Activated CD8-positive, alpha-beta T cell treated with anti-CD3 and anti-CD28 coated beads for 36 hours (primary cell): ENCODE measurements around the gene KREMEN1. TPM values are rescaled to one million over a fixed set of nuclear protein-coding genes. Genes with fewer than 3 reads are reported as not detected.

Experiments
- ATAC-seq: fragments of 200-7000 bp; cut with Tn5 transposase; one replicate; pipeline ENCODE4 v1.10.0; 2021; ENCODE audit warnings: mild to moderate bottlenecking, moderate library complexity
- CTCF ChIA-PET: fragments of 350-600 bp; sonication (Branson Sonifier 250); formaldehyde crosslinking; loops from one replicate; lab custom pipeline; 2021; ENCODE audit warnings: antibody characterized with exemption; lab: Charles Lee
- POLR2A ChIA-PET: fragments of 350-600 bp; sonication (Branson Sonifier 250); formaldehyde crosslinking; loops from one replicate; lab custom pipeline; 2021; ENCODE audit warnings: antibody characterized with exemption; lab: Charles Lee
- DNase-seq: peaks from one replicate; pipeline ENCODE4 v3.0.0-alpha.2; 2020
- H3K27ac Mint-ChIP-seq: one replicate; pipeline ENCODE4 v1.8.0; 2021; ENCODE audit warnings: mild to moderate bottlenecking, mixed read lengths
- H3K27me3 Mint-ChIP-seq: one replicate; pipeline ENCODE4 v1.8.0; 2021; ENCODE audit warnings: mixed read lengths
- H3K36me3 Mint-ChIP-seq: one replicate; pipeline ENCODE4 v1.8.0; 2021; ENCODE audit warnings: low read depth, mixed read lengths
- H3K4me1 Mint-ChIP-seq: one replicate; pipeline ENCODE4 v1.8.0; 2021; ENCODE audit warnings: low read depth, mixed read lengths
- H3K4me3 Mint-ChIP-seq: one replicate; pipeline ENCODE4 v1.8.0; 2021; ENCODE audit warnings: mild to moderate bottlenecking, moderate library complexity, mixed read lengths
- H3K9me3 Mint-ChIP-seq: one replicate; pipeline ENCODE4 v1.8.0; 2021; ENCODE audit warnings: mixed read lengths
- intact Hi-C: fragments of 100-400 bp; cut with micrococcal nuclease; formaldehyde crosslinking; loops from one replicate; pipeline ENCODE4 v1.10.0; 2022
- total RNA-seq, 2 experiments: library from RNA; stranded (reverse); gene quantifications; one replicate each; pipeline ENCODE4 v1.2.3, GENCODE V29; 2021
- TF ChIP-seq, protein P1 (sequence below): fragments of 200-600 bp; IDR thresholded peaks from one replicate; pipeline ENCODE4 v1.8.0; 2022; ENCODE audit warnings: antibody characterized with exemption, mild to moderate bottlenecking

KREMEN1 gene
- total RNA-seq, 2 experiments from 2014 or later: 0.11 to 0.43 TPM

DNA sequence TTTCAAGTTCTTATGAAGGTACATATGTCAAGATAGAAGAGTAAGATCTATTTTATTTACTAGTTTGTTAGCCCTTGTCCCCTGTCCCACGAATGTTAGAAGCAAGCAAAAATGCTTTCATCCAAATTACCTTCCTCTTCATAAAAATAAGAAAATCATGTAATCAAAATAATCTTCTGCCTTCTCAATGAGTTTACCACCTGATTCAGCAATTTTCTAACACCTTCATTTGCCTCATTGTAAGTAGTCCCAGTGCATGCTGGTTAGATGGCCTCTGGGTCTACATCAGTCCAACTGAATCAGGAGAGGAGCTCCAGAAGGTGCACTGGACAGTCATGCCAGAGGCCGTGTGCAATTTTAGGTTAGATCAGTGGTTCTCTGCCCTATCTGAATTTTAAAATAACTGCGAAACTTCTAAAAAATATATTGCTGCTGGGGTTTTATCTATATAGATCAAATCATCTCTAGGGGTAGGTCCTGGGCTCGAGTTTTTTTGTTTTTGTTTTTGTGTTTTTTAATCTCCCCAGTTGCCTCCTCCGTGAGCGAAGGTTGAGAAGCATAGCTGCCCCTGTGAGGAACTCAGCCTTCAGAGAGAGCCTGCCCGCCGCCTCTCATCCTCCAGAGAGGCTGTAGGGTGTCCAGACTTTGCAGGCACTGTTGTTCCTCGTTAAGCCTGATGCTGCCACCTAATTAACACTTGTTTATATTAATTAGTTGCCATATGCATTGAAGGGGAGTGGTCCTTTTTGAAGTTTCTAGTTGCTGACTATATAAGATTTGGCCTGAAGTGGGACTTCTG is 43.4 kb upstream of the KREMEN1 start:
- Mint-ChIP-seq H3K4me3 (no peak overlapping the region), H3K27me3 (peaks cover 48% of the 10 kb centered on the region), H3K4me1 (peaks cover 20% of the 10 kb centered on the region), H3K9me3 (no peaks in the 10 kb centered on the region), H3K27ac (no peak overlapping the region), H3K36me3 (no peaks in the 10 kb centered on the region)
- no peak for DNase-seq
- CTCF ChIA-PET: interaction anchor here (1.1 to 4.2 kb wide), 3 partner anchors 11 to 174 kb away, joined by 3 to 17 read pairs (median 4); no protein-coding TSS in a partner anchor
- TF ChIP-seq, protein P1, sequence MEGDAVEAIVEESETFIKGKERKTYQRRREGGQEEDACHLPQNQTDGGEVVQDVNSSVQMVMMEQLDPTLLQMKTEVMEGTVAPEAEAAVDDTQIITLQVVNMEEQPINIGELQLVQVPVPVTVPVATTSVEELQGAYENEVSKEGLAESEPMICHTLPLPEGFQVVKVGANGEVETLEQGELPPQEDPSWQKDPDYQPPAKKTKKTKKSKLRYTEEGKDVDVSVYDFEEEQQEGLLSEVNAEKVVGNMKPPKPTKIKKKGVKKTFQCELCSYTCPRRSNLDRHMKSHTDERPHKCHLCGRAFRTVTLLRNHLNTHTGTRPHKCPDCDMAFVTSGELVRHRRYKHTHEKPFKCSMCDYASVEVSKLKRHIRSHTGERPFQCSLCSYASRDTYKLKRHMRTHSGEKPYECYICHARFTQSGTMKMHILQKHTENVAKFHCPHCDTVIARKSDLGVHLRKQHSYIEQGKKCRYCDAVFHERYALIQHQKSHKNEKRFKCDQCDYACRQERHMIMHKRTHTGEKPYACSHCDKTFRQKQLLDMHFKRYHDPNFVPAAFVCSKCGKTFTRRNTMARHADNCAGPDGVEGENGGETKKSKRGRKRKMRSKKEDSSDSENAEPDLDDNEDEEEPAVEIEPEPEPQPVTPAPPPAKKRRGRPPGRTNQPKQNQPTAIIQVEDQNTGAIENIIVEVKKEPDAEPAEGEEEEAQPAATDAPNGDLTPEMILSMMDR: no peak
- POLR2A ChIA-PET: no interaction called here
- no peak for ATAC-seq
- intact Hi-C loops: no loop called here

DNA sequence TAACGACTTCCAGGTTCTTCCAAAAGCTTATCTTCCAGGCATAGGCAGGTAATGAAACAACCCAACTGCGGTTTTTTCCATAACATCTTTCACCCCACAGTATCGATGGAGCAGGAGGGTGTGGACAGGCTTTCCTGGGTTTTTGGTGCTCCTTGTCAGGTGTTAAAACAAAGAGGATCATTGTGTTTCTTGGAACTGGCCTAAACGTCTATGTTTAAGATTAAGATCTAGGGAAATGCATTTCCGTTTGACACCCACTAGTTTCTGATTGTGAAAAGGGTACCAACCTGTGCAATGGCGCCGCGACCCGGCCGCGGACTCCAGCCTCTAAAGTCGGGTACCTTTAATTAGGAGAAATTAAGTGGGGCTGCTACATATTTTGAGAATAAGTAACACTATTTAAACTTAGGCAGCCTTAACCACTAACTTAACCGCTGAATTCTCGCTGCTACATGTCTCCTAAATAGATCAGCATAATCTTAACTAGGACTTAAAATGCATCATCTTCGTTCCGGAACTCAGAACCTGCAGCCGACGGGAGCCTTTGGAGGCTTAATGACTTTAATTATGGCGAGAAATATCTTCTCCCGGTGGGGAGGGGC is 42.7 kb upstream of the KREMEN1 start:
- no peaks in the 10 kb centered on the region for H3K36me3 Mint-ChIP-seq
- peaks cover 48% of the 10 kb centered on the region for H3K27me3 Mint-ChIP-seq
- H3K9me3 Mint-ChIP-seq: no peaks in the 10 kb centered on the region
- POLR2A ChIA-PET: no interaction called here
- ATAC-seq (peak; percentile 45), DNase-seq (peak; percentile 55)
- peaks cover 20% of the 10 kb centered on the region for H3K4me1 Mint-ChIP-seq
- TF ChIP-seq, protein P1: no peak
- H3K4me3 Mint-ChIP-seq: peak overlapping the region; percentile 19
- H3K27ac Mint-ChIP-seq: no peak overlapping the region
- CTCF ChIA-PET: interaction anchor here (1.1 to 4.2 kb wide), 4 partner anchors 11 to 201 kb away, joined by 3 to 17 read pairs (median 4); no protein-coding TSS in a partner anchor
- intact Hi-C loops: no loop called here

DNA sequence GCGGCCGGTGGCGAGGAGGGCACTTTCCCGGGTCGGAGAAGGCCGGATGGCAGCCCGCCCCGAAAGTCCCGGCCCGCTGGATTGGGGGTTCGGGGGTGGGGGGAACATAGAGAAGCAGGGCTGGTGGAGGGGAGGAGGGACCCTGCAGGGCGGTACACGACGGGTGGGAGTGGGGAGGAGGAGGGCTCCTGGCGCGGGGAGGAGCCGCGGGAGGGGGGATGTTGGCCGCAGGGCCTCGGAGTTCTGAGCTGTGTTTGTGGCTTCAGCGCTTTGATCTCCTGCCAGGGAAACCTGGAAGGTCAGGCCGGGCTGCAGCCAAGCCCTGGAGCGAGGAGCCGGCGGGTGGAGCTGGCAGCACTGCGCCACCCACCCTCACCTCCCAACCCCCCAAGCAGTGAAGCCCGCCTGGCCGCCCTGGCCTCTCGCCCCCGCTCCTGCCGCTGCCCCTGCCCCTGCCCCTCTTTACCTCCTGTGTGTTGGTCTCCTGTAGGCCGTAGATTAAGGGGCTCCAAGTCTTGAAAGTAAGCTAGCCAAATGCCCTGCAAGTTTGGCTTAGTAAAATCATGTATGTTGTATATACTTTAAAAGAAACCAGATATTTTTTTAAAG is 42.1 kb upstream of the KREMEN1 start:
- peak overlapping the region; percentile 31 for H3K4me3 Mint-ChIP-seq
- no peak overlapping the region for H3K27ac Mint-ChIP-seq
- intact Hi-C loops: no loop called here
- peak; percentile 41 for ATAC-seq
- H3K4me1 Mint-ChIP-seq: peaks cover 20% of the 10 kb centered on the region
- no peaks in the 10 kb centered on the region for H3K36me3 Mint-ChIP-seq
- TF ChIP-seq, protein P1: no peak
- H3K27me3 Mint-ChIP-seq: peaks cover 45% of the 10 kb centered on the region
- ChIA-PET POLR2A (interaction anchor here (0.8 kb wide), 1 partner anchor 122 kb away, joined by 3 read pairs; no protein-coding TSS in a partner anchor), CTCF (interaction anchor here (0.7 to 4.2 kb wide), 8 partner anchors 10 to 202 kb away, joined by 3 to 17 read pairs (median 3); no protein-coding TSS in a partner anchor)
- peak; percentile 42 for DNase-seq
- H3K9me3 Mint-ChIP-seq: no peaks in the 10 kb centered on the region

DNA sequence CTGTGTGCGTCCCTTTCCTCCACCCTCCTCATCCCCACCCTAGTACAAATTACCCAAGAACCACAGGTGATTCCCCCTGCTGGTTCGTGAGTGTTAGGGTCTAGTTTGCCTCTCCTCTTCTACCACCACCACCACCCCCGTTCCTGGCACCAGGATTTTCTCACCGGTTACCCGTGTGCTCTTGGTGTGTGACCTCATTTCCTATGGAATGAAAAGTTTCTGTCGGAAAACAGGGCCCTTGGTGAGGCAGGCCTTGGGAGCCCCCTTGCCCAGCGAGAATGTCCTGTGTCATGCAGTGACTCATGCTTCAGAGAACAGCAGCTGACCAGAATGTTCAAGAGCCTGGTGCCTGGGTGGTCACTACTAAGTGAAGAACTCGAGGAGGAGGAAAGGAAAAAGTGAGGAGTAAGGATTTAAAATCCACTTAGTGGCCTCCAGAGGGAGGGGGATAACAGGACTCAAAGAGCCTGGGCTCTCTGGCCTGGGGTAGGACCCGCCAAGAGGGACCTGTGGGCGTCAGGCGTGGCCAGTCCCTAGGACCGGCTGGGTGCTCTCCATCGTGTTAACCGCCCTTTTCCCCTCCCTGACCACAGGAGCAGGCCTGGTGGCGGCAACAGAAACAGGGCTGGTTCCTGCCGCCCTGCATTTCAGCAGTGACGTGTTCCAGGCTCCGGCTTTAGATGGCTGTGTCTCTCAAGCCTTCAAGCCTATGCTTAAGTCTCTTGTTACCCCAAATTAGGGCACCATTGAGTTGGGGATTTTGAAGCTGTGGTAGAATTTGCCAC is 41.4 kb upstream of the KREMEN1 start:
- Mint-ChIP-seq H3K4me1 (peaks cover 20% of the 10 kb centered on the region), H3K36me3 (no peaks in the 10 kb centered on the region), H3K9me3 (no peaks in the 10 kb centered on the region), H3K27ac (no peak overlapping the region), H3K27me3 (peaks cover 44% of the 10 kb centered on the region), H3K4me3 (peak overlapping the region; percentile 31)
- ChIA-PET POLR2A (interaction anchor here (0.6 to 0.8 kb wide), 2 partner anchors 123 to 284 kb away, joined by 3 read pairs; no protein-coding TSS in a partner anchor), CTCF (interaction anchor here (0.7 to 4.2 kb wide), 9 partner anchors 9 to 202 kb away, joined by 3 to 17 read pairs (median 3); no protein-coding TSS in a partner anchor)
- peak; percentile 36 for DNase-seq
- ATAC-seq: peak; percentile 71
- TF ChIP-seq, protein P1: no peak
- intact Hi-C loops: no loop called here
